IPS-18c (cell line): ENCODE results near the gene GRIFIN.

ENCODE experiments used
- H3K4me3 ChIP-seq: 2 replicates; pipeline ENCODE4 v1.7.0; 2013; ENCODE audit warnings: low read depth, mild to moderate bottlenecking, low read length, moderate library complexity; ENCODE audit not compliant: insufficient read depth
- H3K9me3 ChIP-seq: one replicate; pipeline ENCODE4 v1.6.1; 2013; ENCODE audit warnings: mild to moderate bottlenecking, low read length, moderate library complexity; ENCODE audit not compliant: control insufficient read depth, insufficient read depth

The GRIFIN gene

DNA sequence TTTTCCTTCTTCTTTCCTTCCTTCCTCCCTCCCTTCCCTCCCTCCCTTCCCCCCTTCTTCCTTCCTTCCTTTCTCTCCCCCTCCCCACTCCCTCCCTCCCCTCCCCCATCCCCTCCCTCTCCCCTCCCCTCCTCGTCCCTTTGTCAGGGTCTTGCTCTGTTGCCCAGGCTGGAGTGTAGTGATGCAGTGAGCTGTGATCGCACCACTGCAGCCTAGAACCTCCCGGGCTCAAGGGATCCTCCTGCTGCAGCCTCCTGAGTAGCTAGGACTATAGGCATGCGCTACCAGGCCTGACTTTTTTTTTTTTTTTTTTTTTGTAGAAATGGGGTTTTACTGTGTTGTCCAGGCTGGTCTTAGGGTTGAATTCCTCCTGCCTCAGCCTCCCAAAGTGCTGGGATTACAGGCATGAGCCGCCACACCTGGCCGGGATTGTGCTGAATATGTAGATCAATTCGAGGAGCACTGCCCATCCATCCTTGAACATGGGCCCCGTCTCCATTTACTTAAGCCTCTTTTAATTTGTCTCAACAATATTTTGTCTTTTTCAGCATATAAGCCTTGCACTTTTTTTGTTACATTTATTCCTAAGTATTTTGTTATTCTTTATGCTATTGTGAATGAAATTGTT lies 23.4 kb downstream of the GRIFIN start:
- Histone ChIP-seq H3K4me3 (no peak overlapping the region), H3K9me3 (no peaks in the 10 kb centered on the region)

DNA sequence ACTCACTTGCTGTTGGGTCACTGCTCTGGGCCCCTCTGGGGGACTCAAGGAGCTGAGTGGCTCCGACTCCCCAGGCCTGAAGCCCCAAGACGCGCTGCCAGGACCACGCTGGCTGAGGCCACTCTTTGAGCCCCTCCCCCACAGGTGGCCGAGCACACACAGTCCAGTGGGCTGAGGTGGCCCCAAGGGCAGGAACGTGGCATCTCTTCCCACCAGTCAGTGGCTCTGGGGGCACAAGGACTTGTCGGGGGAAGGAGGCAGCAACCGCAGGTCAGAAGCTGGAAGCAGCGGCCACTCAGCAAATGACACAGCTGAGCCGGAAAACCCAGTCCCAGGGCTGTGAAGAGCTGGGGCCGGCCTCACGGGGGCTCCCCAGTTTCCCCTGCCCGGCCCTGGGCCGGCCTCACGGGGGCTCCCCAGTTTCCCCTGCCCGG lies 24.1 kb downstream of the GRIFIN start:
- no peak overlapping the region for H3K4me3 ChIP-seq

DNA sequence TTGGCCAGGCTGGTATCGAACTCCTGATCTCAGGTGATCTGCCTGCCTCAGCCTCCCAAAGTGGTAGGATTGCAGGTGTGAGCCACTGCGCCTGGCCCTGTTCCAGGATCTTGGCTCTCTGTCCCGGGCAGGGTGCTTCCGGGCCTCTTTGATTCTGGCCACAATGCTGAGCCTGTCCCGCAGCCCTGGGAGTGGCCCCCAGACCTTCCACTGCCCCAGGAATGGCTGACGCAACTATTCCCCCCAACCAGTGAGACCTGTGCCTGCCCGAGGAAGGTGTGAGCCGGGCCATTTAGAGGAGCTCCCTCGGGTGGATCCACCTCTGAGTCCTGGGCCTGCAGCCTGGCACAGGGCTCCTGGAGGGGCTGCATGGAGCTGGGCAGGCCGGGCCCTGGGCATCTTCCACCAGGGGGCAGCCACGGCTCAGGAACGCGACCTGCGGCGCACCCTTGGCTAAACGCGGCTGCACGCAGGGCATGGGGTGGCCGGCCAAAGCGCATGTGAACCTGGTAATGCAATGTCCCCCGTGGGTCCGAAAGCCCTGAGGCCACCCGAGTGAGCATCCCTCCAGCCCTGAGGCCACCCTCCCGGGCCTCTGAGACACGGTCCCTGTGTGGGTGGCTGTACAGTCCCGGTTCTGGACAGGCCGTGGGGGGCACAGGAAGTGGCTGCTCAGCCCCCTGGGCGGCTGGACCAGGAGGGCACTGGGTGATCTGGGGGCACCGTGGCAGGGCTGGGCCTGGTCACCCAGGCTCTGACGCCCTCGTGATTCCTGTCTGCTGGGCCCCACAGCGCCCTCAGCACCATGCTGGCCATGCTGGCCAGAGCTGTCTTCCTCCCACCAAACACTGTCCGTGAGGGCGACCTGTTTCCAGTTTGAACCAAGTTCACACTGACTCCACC lies 24.8 kb downstream of the GRIFIN start:
- Histone ChIP-seq H3K4me3 (no peak overlapping the region; the same call in 1 of the 2 replicates), H3K9me3 (no peaks in the 10 kb centered on the region)

More for the DNA sequence above, 24.1 kb downstream of the GRIFIN start:
- no peaks in the 10 kb centered on the region for H3K9me3 ChIP-seq

DNA sequence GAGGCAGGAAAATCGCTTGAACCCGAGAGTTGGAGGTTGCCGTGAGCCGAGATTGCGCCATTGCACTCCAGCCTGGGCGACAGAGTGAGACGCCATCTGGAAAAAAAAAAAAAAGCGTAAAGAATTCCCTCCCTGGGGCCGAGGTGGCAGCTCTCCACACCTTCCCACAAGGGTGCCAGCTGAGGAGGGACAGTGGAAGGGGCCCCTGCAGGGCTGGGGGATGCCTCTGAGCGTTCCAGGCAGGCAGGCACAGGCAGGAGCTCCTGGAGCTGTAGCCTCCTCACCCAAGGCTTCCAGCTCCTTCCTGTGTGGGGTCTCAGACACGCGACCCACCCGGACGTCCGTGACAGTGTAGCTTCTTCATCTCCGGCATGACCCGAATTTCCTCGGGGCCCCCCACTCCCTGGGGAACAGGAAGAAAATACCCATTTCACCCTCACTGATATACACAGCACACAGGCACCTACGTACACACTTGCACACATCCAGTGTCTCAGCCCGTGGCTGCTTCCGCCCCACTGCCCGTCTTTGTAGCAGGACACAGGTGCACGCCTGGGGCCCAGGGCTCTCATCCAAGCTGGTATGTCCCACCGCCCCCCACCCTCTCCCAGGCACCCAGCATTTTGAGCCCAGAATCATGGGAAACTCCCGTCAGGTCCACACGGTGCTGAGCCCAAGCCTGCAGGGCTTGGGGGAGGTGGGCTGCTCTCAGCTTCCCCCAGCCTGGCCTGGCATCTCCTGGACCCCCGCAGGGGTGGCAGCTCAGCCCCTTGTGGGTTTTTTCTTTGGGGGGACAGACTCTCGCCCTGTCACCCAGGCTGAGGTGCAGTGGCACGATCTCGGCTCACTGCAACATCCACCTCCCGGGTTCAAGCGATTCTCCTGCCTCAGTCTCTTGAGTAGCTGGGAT lies 25.7 kb downstream of the GRIFIN start:
- Histone ChIP-seq H3K9me3 (no peaks in the 10 kb centered on the region), H3K4me3 (no peak overlapping the region)

DNA sequence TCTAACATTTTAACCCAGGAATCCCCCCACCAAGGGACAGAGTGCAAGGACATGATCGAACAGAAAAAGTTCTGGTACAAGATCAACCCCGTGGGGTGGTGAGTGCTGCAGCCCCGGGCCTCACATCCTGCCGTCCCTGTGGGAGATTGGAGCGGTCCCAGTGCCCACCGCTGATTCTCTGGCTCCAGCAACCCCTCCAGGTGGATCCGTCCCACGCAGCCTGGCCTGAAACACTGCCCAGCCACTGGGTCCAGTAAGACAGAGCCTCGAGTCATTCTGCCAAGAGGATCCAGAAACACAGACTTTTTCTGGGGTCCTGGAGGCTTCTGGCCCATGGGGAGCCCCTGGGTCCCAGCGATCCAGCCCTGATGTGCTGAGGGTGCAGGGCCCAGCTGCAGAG lies 29.5 kb downstream of the GRIFIN start:
- Histone ChIP-seq H3K9me3 (peaks cover 8% of the 10 kb centered on the region), H3K4me3 (no peak overlapping the region)

DNA sequence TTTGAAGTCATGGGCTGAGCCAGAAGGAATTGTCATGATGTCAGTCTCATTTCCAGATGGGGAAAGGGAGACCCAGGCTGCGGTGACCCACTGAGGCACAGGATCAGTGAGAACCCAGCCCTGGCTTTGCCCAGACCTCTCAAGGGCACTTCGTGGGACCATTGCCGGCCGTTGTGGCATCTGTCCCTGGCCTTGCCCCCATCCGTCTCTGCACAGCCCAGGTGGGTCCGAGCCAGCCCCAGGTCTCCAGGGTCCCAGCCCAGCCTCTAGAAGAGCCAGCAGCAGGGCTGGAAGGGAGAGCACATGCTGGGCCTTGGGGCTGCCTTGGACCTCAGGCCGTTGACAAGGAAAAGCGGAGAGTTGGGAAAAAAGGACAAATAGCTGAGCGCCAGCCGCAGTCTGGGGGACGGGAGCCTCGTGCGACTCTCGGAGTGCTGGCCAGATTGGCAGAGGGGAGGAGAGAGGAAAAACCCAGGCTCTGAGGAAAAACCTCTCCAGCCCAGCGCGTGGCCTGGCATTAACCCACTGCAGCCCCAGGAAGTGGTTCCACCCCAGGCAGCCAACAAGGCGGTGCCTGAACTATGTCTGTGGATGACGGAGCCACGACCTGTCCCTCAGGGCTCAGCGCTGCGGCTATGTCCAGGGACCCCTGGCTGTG lies 30.2 kb downstream of the GRIFIN start:
- H3K4me3 ChIP-seq, result no peak overlapping the region
- H3K9me3 ChIP-seq, result peaks cover 8% of the 10 kb centered on the region

DNA sequence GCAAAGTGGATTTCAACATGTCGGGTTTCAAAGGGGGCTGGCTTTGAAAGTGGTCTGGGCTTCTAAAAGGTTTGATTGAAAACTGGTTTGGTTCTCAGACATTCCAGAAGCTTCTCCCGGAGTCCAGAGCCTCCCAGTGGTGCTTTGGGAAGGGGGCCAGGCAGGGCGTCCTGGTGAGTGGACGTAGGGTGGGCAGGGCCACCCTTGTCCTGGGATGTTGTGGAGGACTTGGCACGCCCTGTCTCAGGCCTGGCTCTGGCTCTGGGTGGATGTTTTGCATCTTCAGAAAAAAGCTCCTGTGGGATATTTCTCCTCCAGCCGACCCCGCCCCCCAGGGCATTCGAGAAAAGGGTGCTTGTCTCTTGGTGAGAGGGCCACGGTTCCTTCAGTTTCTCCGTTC lies 31.2 kb downstream of the GRIFIN start:
- peaks cover 8% of the 10 kb centered on the region for H3K9me3 ChIP-seq

DNA sequence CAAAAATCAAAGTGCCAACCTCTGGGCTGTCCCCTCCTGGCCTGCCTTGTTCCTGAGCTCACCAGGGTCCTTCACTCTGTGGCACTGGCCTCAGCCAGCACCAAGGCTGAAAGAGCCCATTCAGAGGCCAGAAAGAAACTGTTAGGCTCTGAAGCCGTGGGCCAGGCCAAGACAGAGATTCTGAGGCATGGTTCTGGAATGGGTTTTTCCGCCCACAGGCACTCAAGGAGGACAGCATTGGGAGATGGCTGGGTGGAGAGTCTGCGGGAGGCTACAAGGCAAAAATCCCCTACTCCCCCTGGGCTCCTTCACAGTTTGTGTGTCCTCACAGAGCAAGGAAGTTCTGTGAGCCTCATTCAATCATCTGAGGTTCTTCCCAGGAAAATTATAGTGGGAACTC lies 31.7 kb downstream of the GRIFIN start:
- Histone ChIP-seq H3K4me3 (no peak overlapping the region), H3K9me3 (peaks cover 8% of the 10 kb centered on the region)

More for the DNA sequence above, 31.2 kb downstream of the GRIFIN start:
- no peak overlapping the region for H3K4me3 ChIP-seq

DNA sequence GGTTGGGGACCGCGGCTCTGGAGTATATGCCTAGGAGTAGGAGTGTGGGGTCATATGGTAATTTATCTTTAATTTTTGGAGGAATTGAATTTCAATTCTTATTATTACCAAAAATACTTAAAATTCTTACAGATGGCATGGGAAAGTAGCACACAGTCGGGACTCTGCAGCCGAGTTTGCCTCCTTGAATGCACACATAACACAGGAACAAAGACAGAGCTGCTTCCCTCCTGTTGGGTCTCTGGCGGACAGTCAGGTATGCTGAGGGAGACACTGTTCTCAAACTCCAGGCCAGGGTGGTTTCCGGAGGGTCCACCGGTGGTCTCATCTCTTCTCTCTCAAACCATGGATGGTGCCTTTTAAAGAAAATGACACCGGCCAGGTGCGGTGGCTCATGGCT lies 32.7 kb downstream of the GRIFIN start:
- H3K9me3 ChIP-seq, result peaks cover 8% of the 10 kb centered on the region
- H3K4me3 ChIP-seq, result no peak overlapping the region

DNA sequence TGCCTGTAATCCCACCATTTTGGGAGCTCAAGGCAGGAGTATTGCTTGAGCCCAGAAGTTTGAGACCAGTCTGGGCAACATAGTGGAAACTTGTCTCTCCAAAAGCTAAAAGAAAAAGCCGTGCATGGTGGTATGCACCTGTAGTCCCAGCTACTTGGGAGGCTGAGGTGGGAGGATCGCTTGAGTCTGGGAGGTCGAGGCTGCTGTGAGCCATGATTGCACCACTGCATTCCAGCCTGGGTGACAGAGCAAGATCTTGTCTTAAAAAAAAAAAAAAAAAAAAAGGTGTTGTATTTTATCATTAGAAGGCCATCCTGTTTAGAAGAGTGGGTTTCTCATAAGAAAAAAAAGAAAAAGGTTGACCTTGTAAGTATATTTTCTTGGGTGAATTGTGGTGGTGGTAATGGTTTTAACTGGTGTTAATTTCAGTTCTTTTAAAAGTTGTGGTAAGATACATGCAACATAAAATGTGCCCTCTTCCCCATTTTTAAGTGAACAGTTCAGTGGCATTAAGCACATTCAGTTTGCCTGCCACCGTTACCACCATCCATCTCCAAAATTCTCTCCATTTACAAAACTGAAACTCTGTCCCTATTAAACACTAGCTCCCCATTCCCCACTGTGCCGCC lies 34.7 kb downstream of the GRIFIN start:
- peaks cover 8% of the 10 kb centered on the region for H3K9me3 ChIP-seq
- H3K4me3 ChIP-seq, result no peak overlapping the region

DNA sequence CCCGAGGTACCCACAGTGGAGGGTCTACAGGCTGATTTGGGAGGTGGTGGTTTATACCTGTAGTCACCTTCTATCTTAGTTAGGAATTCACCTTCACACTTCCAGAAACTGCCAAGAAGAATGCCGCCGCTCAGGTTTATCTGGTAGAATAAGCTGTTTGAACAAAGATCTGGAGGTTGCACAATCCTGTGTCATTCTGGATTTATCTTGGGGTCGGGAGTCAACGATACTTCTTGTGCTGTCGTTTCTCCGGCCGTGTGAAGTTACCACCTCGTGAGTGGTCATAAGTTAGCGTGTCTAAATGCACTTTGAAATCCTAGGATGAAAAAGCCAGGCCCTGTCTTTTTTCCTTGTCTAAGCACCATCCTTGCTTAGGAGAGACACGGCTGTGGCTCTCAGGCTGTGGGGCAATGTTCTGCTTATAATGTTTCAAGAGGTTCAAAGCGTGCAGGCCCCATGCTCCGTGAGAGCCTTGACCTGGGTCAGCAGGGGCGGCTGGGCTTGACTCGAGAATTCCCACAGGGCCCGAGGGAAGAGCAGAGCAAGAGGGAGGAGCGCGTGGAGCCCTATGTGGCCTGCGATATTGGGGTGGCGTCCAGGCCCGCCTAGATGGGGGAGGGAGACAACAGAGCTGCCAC lies 35.5 kb downstream of the GRIFIN start:
- H3K9me3 ChIP-seq, result peaks cover 8% of the 10 kb centered on the region
- H3K4me3 ChIP-seq, result no peak overlapping the region

DNA sequence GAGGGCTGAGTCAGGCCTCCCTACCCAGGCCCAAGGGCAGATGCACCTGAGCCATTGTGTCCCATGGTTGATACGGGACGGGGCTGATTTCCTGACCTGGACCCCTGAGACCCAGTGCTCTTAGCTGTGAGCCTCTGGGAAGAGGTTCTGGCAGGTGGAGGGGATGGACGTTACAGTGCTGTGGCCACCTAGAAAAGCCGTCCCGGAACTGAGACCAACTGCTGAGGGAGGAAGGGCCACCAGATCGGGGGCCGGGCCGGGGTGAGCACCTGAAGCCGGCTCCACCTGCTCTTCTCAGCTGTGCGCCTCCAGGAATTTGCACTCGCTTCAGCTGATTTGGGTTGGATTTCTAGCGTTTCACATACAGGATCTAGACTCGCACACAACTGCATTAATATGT lies 37.4 kb downstream of the GRIFIN start:
- no peak overlapping the region for H3K4me3 ChIP-seq
- peaks cover 8% of the 10 kb centered on the region for H3K9me3 ChIP-seq

DNA sequence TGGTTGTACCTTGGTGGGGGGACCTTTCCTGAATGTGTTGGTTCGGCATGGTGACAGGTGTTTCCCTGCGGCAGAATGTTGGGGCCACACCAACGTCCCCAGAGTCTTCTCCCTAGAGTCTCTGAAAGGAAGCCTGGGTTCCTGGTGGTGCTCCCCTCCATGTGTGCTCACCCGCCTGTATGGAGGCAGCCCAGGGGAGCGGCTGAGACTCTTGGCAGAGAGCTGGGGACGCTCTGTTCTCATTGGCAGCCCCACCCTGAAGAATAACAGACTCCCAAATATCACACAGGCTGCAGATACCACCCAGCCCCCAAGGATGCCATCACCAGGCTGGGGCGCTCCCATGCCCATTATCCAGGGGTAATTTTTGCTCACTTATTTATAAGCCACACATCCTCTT lies 38.0 kb downstream of the GRIFIN start:
- H3K9me3 ChIP-seq, result peaks cover 8% of the 10 kb centered on the region
- H3K4me3 ChIP-seq, result no peak overlapping the region

DNA sequence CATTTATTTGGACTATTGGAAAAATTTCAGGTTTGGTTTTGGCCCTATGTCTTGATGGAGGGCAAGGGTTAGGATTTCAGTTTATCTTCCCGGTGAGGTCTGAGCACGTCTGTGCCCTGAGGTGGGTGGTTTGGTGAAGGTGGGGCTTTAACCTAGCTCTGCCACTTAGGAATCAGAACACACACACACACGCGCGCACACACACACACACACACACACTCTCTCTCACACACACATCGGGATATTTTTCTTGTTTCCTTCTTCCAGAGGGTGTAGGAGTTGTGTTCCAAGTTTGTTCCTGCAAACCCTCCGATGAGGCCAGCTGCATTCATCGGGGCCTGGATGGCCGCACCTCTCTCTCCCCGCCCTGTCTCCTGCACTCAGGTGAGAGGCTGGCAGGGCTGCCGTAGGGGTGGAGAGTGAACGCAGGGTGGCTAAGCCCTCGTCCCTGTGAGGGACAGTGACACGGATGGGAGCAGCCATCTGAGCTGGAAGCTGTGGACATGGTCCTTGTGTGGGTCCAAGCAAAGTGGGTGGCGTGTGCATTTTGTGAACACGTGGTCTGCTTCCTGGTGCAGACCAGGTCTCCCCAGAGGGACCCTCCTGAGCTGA lies 38.6 kb downstream of the GRIFIN start:
- Histone ChIP-seq H3K4me3 (no peak overlapping the region), H3K9me3 (peaks cover 6% of the 10 kb centered on the region)

DNA sequence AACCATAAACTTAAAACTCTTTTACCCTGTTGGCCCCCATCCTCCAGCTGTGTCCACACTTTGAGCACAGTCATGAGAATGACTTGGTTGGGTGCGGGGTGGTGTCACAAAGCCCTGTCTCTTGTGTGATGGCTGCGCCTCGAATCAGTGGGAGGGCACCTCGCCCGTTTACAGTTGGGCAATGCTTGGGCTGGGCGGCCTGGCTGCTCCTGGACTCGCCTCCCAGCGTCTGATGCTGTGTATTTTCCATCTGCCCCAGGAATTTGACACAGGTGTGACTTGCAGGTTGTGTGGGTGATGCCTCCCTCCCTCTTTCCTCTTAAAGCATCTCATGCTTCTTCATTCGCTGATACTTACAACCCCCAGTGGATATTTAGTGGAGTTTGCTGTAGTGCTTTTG lies 39.1 kb downstream of the GRIFIN start:
- H3K9me3 ChIP-seq, result peaks cover under 1% of the 10 kb centered on the region
- no peak overlapping the region for H3K4me3 ChIP-seq
